Measurements from ENCODE around the gene WDR33. TPM values are rescaled to one million over a fixed set of nuclear protein-coding genes. Genes with fewer than 3 reads are reported as not detected.

WDR33 gene
- total RNA-seq, 5 donors from 2014 or later (not counting 1 experiment from before 2014, with no cell fraction given) = 54.5 to 79.8 (median 76.2) TPM

DNA sequence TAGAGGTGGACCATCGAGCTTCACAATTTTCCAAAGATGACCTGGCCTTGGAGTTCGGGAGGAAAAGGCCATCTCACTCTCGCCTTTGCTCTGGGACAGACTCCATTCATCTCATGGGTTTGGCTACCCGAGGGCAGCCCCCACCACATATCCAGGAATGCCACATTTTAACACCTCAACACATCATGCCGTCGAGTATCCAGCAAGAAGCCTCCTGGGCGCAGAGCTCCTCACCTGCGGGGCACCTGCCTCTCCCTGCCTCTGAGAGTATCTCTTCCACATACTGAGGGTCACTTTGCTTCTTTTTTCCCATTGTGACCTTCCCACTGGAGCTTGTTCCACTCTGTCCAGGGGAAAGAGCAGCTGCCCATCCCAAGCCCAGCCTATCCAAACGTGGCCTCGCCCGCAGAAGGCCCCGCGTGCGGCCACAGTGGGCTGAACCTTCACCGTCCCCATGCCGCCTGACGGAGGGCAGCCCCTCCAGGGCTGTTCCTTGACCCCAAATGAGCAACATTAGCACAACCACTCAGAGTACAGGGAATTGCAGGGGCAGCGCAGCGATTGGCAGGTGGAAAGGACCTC is 130.2 kb downstream of the WDR33 start:
- Mint-ChIP-seq H3K27me3 (peaks cover 11 to 31% of the 10 kb centered on the region in 2 donors), H3K4me1 (peaks cover 2 to 11% (median 6%) of the 10 kb centered on the region in 3 donors), H3K9me3 (no peaks in the 10 kb centered on the region), H3K4me3 (no peak overlapping the region), H3K27ac (no peak overlapping the region), H3K36me3 (no peaks in the 10 kb centered on the region)
- peaks cover 0 to 44% of the 10 kb centered on the region in 2 experiments for H3K27me3 ChIP-seq (replicated peaks in 1 of 2; ENCODE audit: control insufficient read depth in 2 of 2, extremely low read depth in 1 of 2, insufficient read depth in 2 of 2, low read length in 1 of 2)
- DNase-seq (no peak), ATAC-seq (replicated peaks in 1 of 4) (no peak)
- peaks cover 0 to 4% of the 10 kb centered on the region in 2 donors for H3K36me3 ChIP-seq (ENCODE audit: control insufficient read depth in 2 of 2, extremely low read depth in 1 of 2, insufficient read depth in 1 of 2, low read length in 1 of 2)
- no peaks in the 10 kb centered on the region for H3K9me3 ChIP-seq
- no peak overlapping the region for H3K27ac ChIP-seq (ENCODE audit: low read length)
- peaks cover 0 to 2% of the 10 kb centered on the region in 2 experiments for H3K4me1 ChIP-seq (ENCODE audit: control insufficient read depth in 1 of 2, extremely low read depth in 1 of 2, insufficient read depth in 2 of 2, low read length in 2 of 2)
- 86% methylated on average over 19 of the region's 19 CpGs for WGBS (ENCODE audit: insufficient coverage)
- H3K4me3 ChIP-seq (ENCODE audit: control insufficient read depth in 1 of 2, extremely low read depth in 1 of 2, low read length in 1 of 2) = no peak overlapping the region
- POLR2A ChIA-PET = no interaction called here
- CTCF ChIA-PET = no interaction called here

DNA sequence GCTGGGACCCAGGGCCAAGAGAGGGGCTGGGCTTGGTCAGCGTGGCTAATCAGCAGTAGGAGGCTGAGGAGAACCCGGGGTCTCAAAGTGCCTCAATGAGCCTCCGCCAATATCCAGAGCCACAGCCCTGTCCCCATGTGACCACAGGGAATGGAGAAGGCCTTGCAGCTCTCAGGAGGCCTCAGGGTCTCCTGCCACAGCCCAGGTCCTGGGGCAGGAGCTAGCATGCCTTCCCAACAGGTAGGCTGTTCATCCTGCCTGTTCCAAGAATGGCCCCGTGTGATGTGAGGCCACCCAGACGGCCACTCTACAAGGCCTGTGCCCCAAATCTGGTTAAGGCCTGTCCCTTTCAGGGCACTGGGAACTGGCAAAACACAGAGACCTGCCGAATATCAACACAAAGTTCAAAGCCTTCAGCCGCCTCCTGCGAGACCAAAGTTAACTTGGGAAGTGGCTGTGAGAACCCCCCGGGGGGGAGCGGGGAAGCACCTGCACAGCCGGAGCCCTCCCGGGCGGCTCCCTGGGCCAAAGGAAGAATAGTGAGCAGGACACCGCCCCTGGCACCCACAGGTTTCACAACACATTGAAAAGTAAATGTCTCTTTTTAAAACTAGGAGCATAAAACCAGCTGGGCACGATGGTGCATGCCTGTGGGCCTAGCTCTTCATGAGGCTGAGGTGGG is 131.2 kb downstream of the WDR33 start:
- ChIA-PET CTCF (no interaction called here), POLR2A (no interaction called here)
- Mint-ChIP-seq H3K27ac (no peak overlapping the region), H3K9me3 (no peaks in the 10 kb centered on the region), H3K4me1 (peaks cover 5 to 11% (median 9%) of the 10 kb centered on the region in 3 donors), H3K36me3 (no peaks in the 10 kb centered on the region), H3K4me3 (no peak overlapping the region), H3K27me3 (peaks cover 13 to 34% of the 10 kb centered on the region in 2 donors)
- Histone ChIP-seq H3K27ac (ENCODE audit: low read length) (no peak overlapping the region), H3K36me3 (ENCODE audit: control insufficient read depth in 2 of 2, extremely low read depth in 1 of 2, insufficient read depth in 1 of 2, low read length in 1 of 2) (peaks cover 0 to 4% of the 10 kb centered on the region in 2 donors), H3K27me3 (replicated peaks in 1 of 2; ENCODE audit: control insufficient read depth in 2 of 2, extremely low read depth in 1 of 2, insufficient read depth in 2 of 2, low read length in 1 of 2) (peaks cover 0 to 51% of the 10 kb centered on the region in 2 experiments), H3K4me3 (ENCODE audit: control insufficient read depth in 1 of 2, extremely low read depth in 1 of 2, low read length in 1 of 2) (no peak overlapping the region), H3K4me1 (ENCODE audit: control insufficient read depth in 1 of 2, extremely low read depth in 1 of 2, insufficient read depth in 2 of 2, low read length in 2 of 2) (peaks cover 0 to 8% of the 10 kb centered on the region in 2 experiments), H3K9me3 (no peaks in the 10 kb centered on the region)
- ATAC-seq (replicated peaks in 1 of 4) (peak in 1 of 4 experiments; percentile 40), DNase-seq (no peak)
- 89% methylated on average over 13 of the region's 15 CpGs for WGBS (ENCODE audit: insufficient coverage)

DNA sequence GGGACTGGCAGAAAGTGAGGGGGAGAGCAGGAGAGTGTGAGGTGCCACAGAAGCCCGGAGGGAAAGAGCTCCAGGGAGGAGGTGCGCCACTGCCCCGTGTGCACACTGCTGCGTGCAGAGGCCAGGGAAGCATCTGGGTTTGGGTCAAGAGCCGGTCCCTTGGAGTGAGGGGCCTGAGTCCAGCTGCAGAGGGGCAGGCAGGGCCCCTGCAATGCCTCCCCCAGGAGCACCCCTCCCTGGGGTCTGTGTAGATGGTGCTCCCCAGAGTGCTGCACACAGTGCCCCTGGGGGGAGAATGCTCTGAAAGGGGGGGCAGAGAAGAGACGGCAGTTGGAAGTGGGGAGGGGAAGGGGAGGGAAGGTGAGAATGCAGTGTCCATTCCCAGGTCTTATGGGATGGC is 132.0 kb downstream of the WDR33 start:
- Mint-ChIP-seq H3K9me3 (no peaks in the 10 kb centered on the region), H3K4me3 (no peak overlapping the region), H3K27ac (no peak overlapping the region), H3K36me3 (no peaks in the 10 kb centered on the region), H3K4me1 (peaks cover 9 to 17% (median 13%) of the 10 kb centered on the region in 3 donors), H3K27me3 (peaks cover 18 to 40% of the 10 kb centered on the region in 2 donors)
- Histone ChIP-seq H3K27me3 (replicated peaks in 1 of 2; ENCODE audit: control insufficient read depth in 2 of 2, extremely low read depth in 1 of 2, insufficient read depth in 2 of 2, low read length in 1 of 2) (peaks cover 0 to 55% of the 10 kb centered on the region in 2 experiments), H3K36me3 (ENCODE audit: control insufficient read depth in 2 of 2, extremely low read depth in 1 of 2, insufficient read depth in 1 of 2, low read length in 1 of 2) (peaks cover 0 to under 1% of the 10 kb centered on the region in 2 donors), H3K27ac (ENCODE audit: low read length) (no peak overlapping the region), H3K9me3 (no peaks in the 10 kb centered on the region), H3K4me3 (ENCODE audit: control insufficient read depth in 1 of 2, extremely low read depth in 1 of 2, low read length in 1 of 2) (no peak overlapping the region), H3K4me1 (ENCODE audit: control insufficient read depth in 1 of 2, extremely low read depth in 1 of 2, insufficient read depth in 2 of 2, low read length in 2 of 2) (peaks cover 0 to 14% of the 10 kb centered on the region in 2 experiments)
- CTCF ChIA-PET = no interaction called here
- WGBS (ENCODE audit: insufficient coverage) = 88% methylated on average over 4 of the region's 6 CpGs
- ATAC-seq (replicated peaks in 1 of 4) (no peak), DNase-seq (no peak)
- POLR2A ChIA-PET = no interaction called here

DNA sequence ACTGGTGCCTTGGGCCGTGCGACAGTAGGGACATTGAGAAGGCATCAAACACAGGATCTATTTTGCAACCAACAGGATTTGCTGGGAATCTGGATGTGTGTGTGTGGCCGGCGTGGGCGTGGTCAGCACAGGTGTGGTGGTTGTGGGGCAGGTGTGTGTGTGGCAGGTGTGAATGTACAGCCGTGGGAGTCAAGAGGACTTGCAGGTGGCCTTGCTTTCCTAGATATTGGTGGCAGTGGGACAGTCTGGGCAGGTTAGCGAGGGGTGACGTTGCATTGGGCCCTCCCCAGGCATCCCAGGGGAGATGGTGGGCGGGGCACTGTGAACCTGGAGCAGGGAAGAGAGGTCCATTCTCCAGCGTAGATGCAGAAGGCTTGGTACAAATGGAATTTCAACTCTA is 132.4 kb downstream of the WDR33 start:
- Mint-ChIP-seq H3K9me3 (no peaks in the 10 kb centered on the region), H3K4me3 (no peak overlapping the region), H3K27me3 (peaks cover 21 to 44% of the 10 kb centered on the region in 2 donors), H3K4me1 (peaks cover 9 to 18% (median 17%) of the 10 kb centered on the region in 3 donors), H3K27ac (no peak overlapping the region), H3K36me3 (no peaks in the 10 kb centered on the region)
- Histone ChIP-seq H3K27ac (ENCODE audit: low read length) (no peak overlapping the region), H3K36me3 (ENCODE audit: control insufficient read depth in 2 of 2, extremely low read depth in 1 of 2, insufficient read depth in 1 of 2, low read length in 1 of 2) (no peaks in the 10 kb centered on the region), H3K4me3 (ENCODE audit: control insufficient read depth in 1 of 2, extremely low read depth in 1 of 2, low read length in 1 of 2) (no peak overlapping the region), H3K4me1 (ENCODE audit: control insufficient read depth in 1 of 2, extremely low read depth in 1 of 2, insufficient read depth in 2 of 2, low read length in 2 of 2) (peaks cover 0 to 14% of the 10 kb centered on the region in 2 experiments), H3K9me3 (no peaks in the 10 kb centered on the region), H3K27me3 (replicated peaks in 1 of 2; ENCODE audit: control insufficient read depth in 2 of 2, extremely low read depth in 1 of 2, insufficient read depth in 2 of 2, low read length in 1 of 2) (peaks cover 0 to 57% of the 10 kb centered on the region in 2 experiments)
- ATAC-seq (replicated peaks in 1 of 4) = no peak
- WGBS (ENCODE audit: insufficient coverage) = 79% methylated on average over 10 of the region's 10 CpGs
- ChIA-PET POLR2A (no interaction called here), CTCF (no interaction called here)
- DNase-seq = no peak

DNA sequence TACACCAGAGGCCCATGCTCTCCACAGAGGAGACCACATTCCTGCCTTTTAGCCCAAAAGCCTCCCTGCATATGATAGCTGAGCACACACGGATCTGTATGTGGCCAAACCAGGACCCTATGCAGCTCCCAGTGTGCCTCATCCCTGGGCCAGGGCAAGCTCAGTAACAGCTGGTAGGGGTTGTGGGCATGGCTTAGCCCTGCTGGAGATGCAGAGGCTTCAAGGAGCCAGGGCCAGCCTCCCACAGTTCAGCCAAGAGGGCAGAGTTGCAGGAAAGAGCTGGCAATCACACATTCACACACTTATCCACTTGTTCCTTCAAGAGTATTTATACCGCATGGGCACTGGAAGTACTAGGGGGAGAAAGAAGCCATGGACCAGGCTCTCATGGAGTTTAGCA is 134.1 kb downstream of the WDR33 start:
- ChIA-PET CTCF (interaction anchor here (0.7 to 0.9 kb wide), 3 partner anchors 33 to 321 kb away, joined by 3 to 4 read pairs (median 4); no protein-coding TSS in a partner anchor), POLR2A (interaction anchor here in 1 of 2 donors (0.7 kb wide), 1 partner anchor 138 kb away, joined by 15 read pairs; no protein-coding TSS in a partner anchor)
- H3K27ac Mint-ChIP-seq = no peak overlapping the region
- no peak overlapping the region for H3K4me3 ChIP-seq (ENCODE audit: control insufficient read depth in 1 of 2, extremely low read depth in 1 of 2, low read length in 1 of 2)
- no peak overlapping the region for H3K27ac ChIP-seq (ENCODE audit: low read length)
- no CpG with 5 or more reads among the region's 2 CpGs for WGBS (ENCODE audit: insufficient coverage)
- ATAC-seq (replicated peaks in 1 of 4) (no peak), DNase-seq (no peak)
- H3K4me3 Mint-ChIP-seq = no peak overlapping the region
- peaks cover 0 to 71% of the 10 kb centered on the region in 2 experiments for H3K27me3 ChIP-seq (replicated peaks in 1 of 2; ENCODE audit: control insufficient read depth in 2 of 2, extremely low read depth in 1 of 2, insufficient read depth in 2 of 2, low read length in 1 of 2)
- H3K36me3 Mint-ChIP-seq = no peaks in the 10 kb centered on the region
- peaks cover 0 to 14% of the 10 kb centered on the region in 2 experiments for H3K4me1 ChIP-seq (ENCODE audit: control insufficient read depth in 1 of 2, extremely low read depth in 1 of 2, insufficient read depth in 2 of 2, low read length in 2 of 2)
- no peaks in the 10 kb centered on the region for H3K36me3 ChIP-seq (ENCODE audit: control insufficient read depth in 2 of 2, extremely low read depth in 1 of 2, insufficient read depth in 1 of 2, low read length in 1 of 2)
- H3K27me3 Mint-ChIP-seq = peaks cover 32 to 59% of the 10 kb centered on the region in 2 donors
- H3K4me1 Mint-ChIP-seq = peaks cover 8 to 15% (median 14%) of the 10 kb centered on the region in 3 donors
- no peaks in the 10 kb centered on the region for H3K9me3 Mint-ChIP-seq
- no peaks in the 10 kb centered on the region for H3K9me3 ChIP-seq

DNA sequence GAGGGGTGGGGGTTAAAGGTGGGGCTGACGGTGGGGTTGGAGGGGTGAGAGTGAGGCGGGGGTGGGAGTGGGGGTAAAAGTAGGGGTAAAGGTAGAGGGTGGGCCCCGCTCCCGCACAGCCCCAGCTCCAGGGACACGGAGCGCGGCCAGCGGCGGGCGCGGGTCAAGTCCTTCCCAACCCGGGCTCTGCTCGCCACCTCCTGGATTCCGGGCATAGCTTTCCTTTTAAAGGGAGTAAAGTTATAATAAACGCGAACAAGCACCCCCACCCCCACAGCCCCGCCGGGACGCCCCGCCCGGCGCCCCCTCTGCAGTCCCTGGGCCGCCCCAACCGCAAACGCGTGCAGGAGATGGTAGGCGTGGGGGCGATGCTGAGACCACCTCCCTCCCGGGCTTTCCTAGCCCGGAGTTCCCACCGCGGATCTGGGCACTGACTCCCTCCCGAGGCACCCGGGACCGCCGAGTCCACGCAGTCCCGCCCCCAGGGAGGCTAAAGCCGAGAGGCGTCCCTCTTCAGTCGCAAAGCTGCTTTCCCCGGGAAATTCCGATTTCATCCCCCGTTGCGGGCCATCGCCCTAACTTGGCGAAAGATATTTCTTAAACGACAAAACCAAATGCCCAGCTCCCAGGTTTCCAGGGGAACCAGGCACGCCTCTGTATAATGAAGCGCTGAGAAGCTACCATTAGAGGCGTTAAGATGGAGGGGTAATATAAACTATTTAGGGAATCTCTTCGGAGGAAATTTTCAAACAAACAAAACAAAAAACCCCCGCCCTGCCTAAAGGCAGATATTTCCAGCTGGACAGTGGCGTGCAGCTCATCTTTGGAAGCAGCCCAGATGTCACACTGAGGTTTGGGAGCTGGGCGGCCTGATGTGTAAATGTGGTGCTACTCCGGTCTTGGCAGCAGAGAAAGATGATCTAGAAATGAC is 135.4 kb downstream of the WDR33 start, which contains the start of gene LIMS2:
LIMS2 (minus strand) TSS at position 200 of the 931 bp plus-strand sequence. CDS start 506 bp downstream, outside the sequence.
- H3K36me3 Mint-ChIP-seq = no peaks in the 10 kb centered on the region
- ChIA-PET CTCF (interaction anchor here in 1 of 2 donors (0.9 kb wide), 1 partner anchor 34 kb away, joined by 4 read pairs; no protein-coding TSS in a partner anchor), POLR2A (interaction anchor here in 1 of 2 donors (0.5 to 1.1 kb wide), 2 partner anchors 27 to 295 kb away, joined by 5 to 11 read pairs; no protein-coding TSS in a partner anchor)
- no peaks in the 10 kb centered on the region for H3K9me3 ChIP-seq
- peaks cover 7 to 14% (median 8%) of the 10 kb centered on the region in 3 donors for H3K4me1 Mint-ChIP-seq
- H3K4me3 Mint-ChIP-seq = peak within 1 kb of the TSS; percentile 65 to 84 (median 75)
- ATAC-seq (replicated peaks in 1 of 4) (no peak), DNase-seq (no peak)
- H3K27me3 Mint-ChIP-seq = peaks cover 32 to 64% of the 10 kb centered on the region in 2 donors
- H3K36me3 ChIP-seq (ENCODE audit: control insufficient read depth in 2 of 2, extremely low read depth in 1 of 2, insufficient read depth in 1 of 2, low read length in 1 of 2) = no peaks in the 10 kb centered on the region
- no peaks in the 10 kb centered on the region for H3K9me3 Mint-ChIP-seq
- H3K4me3 ChIP-seq (ENCODE audit: control insufficient read depth in 1 of 2, extremely low read depth in 1 of 2, low read length in 1 of 2) = peak within 1 kb of the TSS in 1 of 2 donors; percentile 52
- WGBS (ENCODE audit: insufficient coverage) = 9% methylated on average over 29 of the region's 56 CpGs
- H3K27ac ChIP-seq (ENCODE audit: low read length) = no peak within 1 kb of the TSS
- H3K27me3 ChIP-seq (replicated peaks in 1 of 2; ENCODE audit: control insufficient read depth in 2 of 2, extremely low read depth in 1 of 2, insufficient read depth in 2 of 2, low read length in 1 of 2) = peaks cover 0 to 72% of the 10 kb centered on the region in 2 experiments
- peaks cover 0 to 14% of the 10 kb centered on the region in 2 experiments for H3K4me1 ChIP-seq (ENCODE audit: control insufficient read depth in 1 of 2, extremely low read depth in 1 of 2, insufficient read depth in 2 of 2, low read length in 2 of 2)
- no peak within 1 kb of the TSS for H3K27ac Mint-ChIP-seq
